Trophoblast cell (in vitro differentiated cells and primary cell): ENCODE results near the gene ERC1.
A peak's percentile ranks its signal among the peaks of the same experiment; 100 is the strongest.

Experiments
- DNase-seq, 2 donors: peaks; one replicate each; pipeline ENCODE4 v3.0.0-alpha.2; 2016
- H2AFZ ChIP-seq: 2 replicates; pipeline ENCODE4 v1.6.1; 2013; ENCODE audit warnings: low read length, moderate library complexity, mild to moderate bottlenecking; ENCODE audit not compliant: insufficient read depth, poor library complexity
- H2AK5ac ChIP-seq: 2 replicates; pipeline ENCODE4 v1.6.1; 2013; ENCODE audit warnings: mild to moderate bottlenecking, low read length
- H2BK120ac ChIP-seq: 2 replicates; pipeline ENCODE4 v1.6.1; 2013; ENCODE audit warnings: low read length, mild to moderate bottlenecking, moderate library complexity; ENCODE audit not compliant: insufficient read depth, poor library complexity
- H2BK12ac ChIP-seq: 2 replicates; pipeline ENCODE4 v1.6.1; 2013; ENCODE audit warnings: mild to moderate bottlenecking, low read length, moderate library complexity
- H2BK5ac ChIP-seq: 2 replicates; pipeline ENCODE4 v1.6.1; 2013; ENCODE audit warnings: low read length, low read depth, moderate library complexity, mild to moderate bottlenecking; ENCODE audit not compliant: poor library complexity
- H3K14ac ChIP-seq: 2 replicates; pipeline ENCODE4 v1.6.1; 2013; ENCODE audit warnings: mild to moderate bottlenecking, low read length
- H3K18ac ChIP-seq: 2 replicates; pipeline ENCODE4 v1.6.1; 2013; ENCODE audit warnings: mild to moderate bottlenecking, low read length
- H3K23ac ChIP-seq: 2 replicates; pipeline ENCODE4 v1.6.1; 2013; ENCODE audit warnings: low read length
- H3K27ac ChIP-seq: 2 replicates; pipeline ENCODE4 v1.5.1; 2013; ENCODE audit warnings: low read depth, mild to moderate bottlenecking, inconsistent platforms, low read length, moderate library complexity
- H3K27me3 ChIP-seq: 2 replicates; pipeline ENCODE4 v1.6.1; 2013; ENCODE audit warnings: inconsistent platforms, mild to moderate bottlenecking, low read length, moderate library complexity; ENCODE audit not compliant: insufficient read depth
- H3K36me3 ChIP-seq, 2 experiments: 1 replicate in 1 of 2; 2 replicates in 1 of 2; pipeline ENCODE4 v1.6.1; 2013; ENCODE audit warnings: low read length in 2 of 2, mild to moderate bottlenecking in 2 of 2, moderate library complexity in 1 of 2; ENCODE audit not compliant: insufficient read depth in 2 of 2, control insufficient read depth in 1 of 2
- H3K4ac ChIP-seq: 2 replicates; pipeline ENCODE4 v1.6.1; 2013; ENCODE audit warnings: low read depth, mild to moderate bottlenecking, low read length, moderate library complexity
- H3K4me1 ChIP-seq, 2 experiments: 1 replicate in 1 of 2; 2 replicates in 1 of 2; pipeline ENCODE4 v1.6.1; 2013; ENCODE audit warnings: low read length in 2 of 2, mild to moderate bottlenecking in 2 of 2, moderate library complexity in 1 of 2; ENCODE audit not compliant: insufficient read depth in 2 of 2, control insufficient read depth in 1 of 2
- H3K4me2 ChIP-seq: 2 replicates; pipeline ENCODE4 v1.6.1; 2013; ENCODE audit warnings: inconsistent platforms, mild to moderate bottlenecking, low read length, moderate library complexity
- H3K4me3 ChIP-seq: 2 replicates; pipeline ENCODE4 v1.5.1; 2013; ENCODE audit warnings: mild to moderate bottlenecking, low read depth, low read length, inconsistent platforms
- H3K79me1 ChIP-seq: one replicate; pipeline ENCODE4 v1.6.1; 2013; ENCODE audit warnings: low read length
- H3K79me2 ChIP-seq: 2 replicates; pipeline ENCODE4 v1.6.1; 2013; ENCODE audit warnings: low read length, mild to moderate bottlenecking; ENCODE audit not compliant: control insufficient read depth, insufficient read depth, poor library complexity
- H3K9ac ChIP-seq: 2 replicates; pipeline ENCODE4 v1.6.1; 2013; ENCODE audit warnings: mild to moderate bottlenecking, low read length
- H3K9me3 ChIP-seq: 2 replicates; pipeline ENCODE4 v1.6.1; 2013; ENCODE audit warnings: low read depth, mild to moderate bottlenecking, control low read depth, inconsistent platforms, low read length; ENCODE audit not compliant: insufficient read depth
- H4K12ac ChIP-seq: 2 replicates; pipeline ENCODE4 v1.6.1; 2013; ENCODE audit warnings: low read depth, mild to moderate bottlenecking, low read length, moderate library complexity
- H4K8ac ChIP-seq: 2 replicates; pipeline ENCODE4 v1.6.1; 2013; ENCODE audit warnings: low read depth, mild to moderate bottlenecking, low read length, moderate library complexity
- H4K91ac ChIP-seq: one replicate; pipeline ENCODE4 v1.6.1; 2013; ENCODE audit warnings: low read depth, mild to moderate bottlenecking, low read length, moderate library complexity
- WGBS: extraction: QIAGEN DNeasy Blood & Tissue Kit; methylation state at CpG from one replicate; pipeline ENCODE4 v1.1.7; 2013; ENCODE audit warnings: missing lambda C conversion rate; ENCODE audit not compliant: insufficient read length, insufficient coverage; ENCODE audit errors: extremely low coverage; 5-methylcytosine and 5-hydroxymethylcytosine counted together

The ERC1 gene

DNA sequence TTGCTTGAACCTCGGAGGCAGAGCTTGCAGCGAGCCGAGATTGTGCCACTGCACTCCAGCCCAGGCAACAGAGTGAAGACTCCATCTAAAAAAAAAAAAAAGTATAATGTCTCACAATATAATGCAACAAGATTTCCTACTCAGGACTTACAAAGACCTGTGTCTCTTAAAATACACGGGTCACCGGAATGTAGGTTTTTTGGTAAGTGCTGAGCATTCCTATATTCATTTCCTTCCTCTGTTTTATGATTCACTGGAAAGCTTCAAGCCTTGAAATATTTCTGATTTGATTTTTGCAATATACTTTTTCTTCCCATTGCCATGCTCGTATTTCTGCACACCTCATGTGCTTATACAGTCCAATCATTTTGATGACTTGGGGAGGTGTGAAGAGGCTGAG, 357.6 kb downstream of the ERC1 start:
- no peak overlapping the region for H2AK5ac ChIP-seq
- no peak overlapping the region for H3K4ac ChIP-seq
- no peaks in the 10 kb centered on the region for H3K36me3 ChIP-seq

DNA sequence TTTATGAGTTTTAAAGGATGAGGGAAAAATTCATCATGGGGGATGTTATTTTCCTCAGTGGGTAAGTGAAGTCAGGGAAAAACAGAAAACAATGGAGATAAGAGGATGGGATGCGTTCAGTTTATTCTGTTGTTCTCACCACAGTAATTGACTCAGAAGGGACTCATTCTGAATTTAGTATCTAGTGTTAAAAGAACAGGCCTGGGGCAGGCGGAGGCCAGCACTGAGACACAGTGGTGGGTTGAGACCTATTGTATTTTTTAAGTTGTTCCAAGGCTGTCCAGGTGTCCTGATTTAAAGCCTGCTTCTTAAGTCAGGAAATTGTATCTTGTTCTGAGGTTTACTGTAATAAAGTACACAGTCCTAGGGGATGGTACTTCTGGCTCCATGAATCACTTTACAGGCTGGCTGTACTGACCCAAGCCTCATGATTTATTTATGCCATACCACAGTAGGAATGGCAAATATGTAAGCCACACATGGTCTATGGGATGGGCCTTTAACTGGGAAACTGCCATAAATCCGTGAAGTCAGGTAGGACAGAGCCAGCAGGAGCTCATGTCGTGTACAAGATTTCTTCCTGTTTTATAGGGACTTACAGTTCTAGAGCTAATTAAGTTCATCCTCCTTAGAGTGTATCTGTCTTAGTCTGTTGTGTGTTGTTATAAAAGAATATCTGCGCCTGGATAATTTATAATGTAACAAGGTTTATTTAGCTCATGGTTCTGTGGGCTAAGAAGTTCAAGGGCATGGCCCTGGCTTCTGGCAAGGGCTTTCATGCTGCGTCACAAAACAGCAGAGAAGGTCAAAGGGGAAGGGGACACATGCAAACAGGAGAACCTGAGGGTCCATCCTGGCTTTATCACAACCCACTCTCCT, 359.3 kb downstream of the ERC1 start:
- no CpG with 5 or more reads among the region's 6 CpGs for WGBS
- peaks cover 4 to 11% of the 10 kb centered on the region in 2 experiments for H3K4me1 ChIP-seq
- H4K12ac ChIP-seq = no peak overlapping the region
- no peak overlapping the region for H3K4me3 ChIP-seq
- H4K91ac ChIP-seq = no peak overlapping the region
- H3K4me2 ChIP-seq = no peak overlapping the region
- H3K9me3 ChIP-seq = no peaks in the 10 kb centered on the region
- H3K27ac ChIP-seq = peak overlapping the region; percentile 38
- no peak overlapping the region for H4K8ac ChIP-seq
- H2BK120ac ChIP-seq = peak overlapping the region; percentile 14
- no peak overlapping the region for H3K14ac ChIP-seq
- H3K36me3 ChIP-seq = no peaks in the 10 kb centered on the region
- peak in 1 of 2 donors; percentile 12 for DNase-seq
- H3K18ac ChIP-seq = no peak overlapping the region
- no peak overlapping the region for H3K23ac ChIP-seq
- no peak overlapping the region for H3K4ac ChIP-seq
- no peak overlapping the region for H3K9ac ChIP-seq
- H2BK5ac ChIP-seq = no peak overlapping the region
- H2BK12ac ChIP-seq = peak overlapping the region; percentile 15
- no peaks in the 10 kb centered on the region for H3K79me1 ChIP-seq
- no peaks in the 10 kb centered on the region for H3K79me2 ChIP-seq
- H2AK5ac ChIP-seq = no peak overlapping the region
- no peaks in the 10 kb centered on the region for H3K27me3 ChIP-seq
- H2AFZ ChIP-seq = no peak overlapping the region

More for the DNA sequence above, 357.6 kb downstream of the ERC1 start:
- Histone ChIP-seq H3K4me2 (no peak overlapping the region), H3K14ac (no peak overlapping the region), H2BK120ac (no peak overlapping the region), H3K4me1 (peaks cover 4 to 11% of the 10 kb centered on the region in 2 experiments), H4K91ac (no peak overlapping the region), H3K27ac (no peak overlapping the region), H3K4me3 (no peak overlapping the region), H3K27me3 (no peaks in the 10 kb centered on the region), H3K9ac (no peak overlapping the region), H3K79me1 (no peaks in the 10 kb centered on the region), H4K12ac (no peak overlapping the region), H2BK12ac (no peak overlapping the region), H2AFZ (no peak overlapping the region), H3K18ac (no peak overlapping the region), H4K8ac (no peak overlapping the region), H3K9me3 (no peaks in the 10 kb centered on the region), H3K79me2 (no peaks in the 10 kb centered on the region), H3K23ac (no peak overlapping the region), H2BK5ac (no peak overlapping the region)
- WGBS = no CpG with 5 or more reads among the region's 6 CpGs
- DNase-seq = no peak

DNA sequence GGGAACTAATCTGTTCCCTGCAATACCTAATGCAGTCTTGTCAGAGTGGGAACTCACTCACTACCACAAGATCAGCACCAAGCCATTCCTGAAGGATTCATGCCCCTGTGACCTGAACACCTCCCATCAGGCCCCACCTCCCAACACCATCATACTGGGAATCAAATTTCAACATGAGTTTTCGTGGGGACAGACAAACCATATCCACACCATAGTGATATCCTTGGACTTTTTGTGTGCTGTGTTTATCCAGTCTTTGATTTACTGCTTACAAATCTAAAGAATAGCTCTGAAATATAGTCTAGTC, 359.9 kb downstream of the ERC1 start:
- Histone ChIP-seq H3K27me3 (no peaks in the 10 kb centered on the region), H3K9ac (no peak overlapping the region), H3K9me3 (no peaks in the 10 kb centered on the region), H3K79me2 (no peaks in the 10 kb centered on the region), H3K27ac (peak overlapping the region; percentile 38), H2AK5ac (no peak overlapping the region), H4K8ac (no peak overlapping the region), H2BK12ac (peak overlapping the region; percentile 15), H2BK5ac (no peak overlapping the region), H2AFZ (no peak overlapping the region), H2BK120ac (peak overlapping the region; percentile 14), H3K4me3 (no peak overlapping the region), H3K4me1 (peaks cover 4 to 15% of the 10 kb centered on the region in 2 experiments), H3K18ac (no peak overlapping the region), H3K4ac (no peak overlapping the region), H3K4me2 (no peak overlapping the region), H3K14ac (no peak overlapping the region), H3K79me1 (peaks cover 3% of the 10 kb centered on the region), H4K12ac (no peak overlapping the region), H4K91ac (no peak overlapping the region), H3K36me3 (no peaks in the 10 kb centered on the region), H3K23ac (no peak overlapping the region)
- no CpG with 5 or more reads among the region's 1 CpG for WGBS
- DNase-seq = no peak

DNA sequence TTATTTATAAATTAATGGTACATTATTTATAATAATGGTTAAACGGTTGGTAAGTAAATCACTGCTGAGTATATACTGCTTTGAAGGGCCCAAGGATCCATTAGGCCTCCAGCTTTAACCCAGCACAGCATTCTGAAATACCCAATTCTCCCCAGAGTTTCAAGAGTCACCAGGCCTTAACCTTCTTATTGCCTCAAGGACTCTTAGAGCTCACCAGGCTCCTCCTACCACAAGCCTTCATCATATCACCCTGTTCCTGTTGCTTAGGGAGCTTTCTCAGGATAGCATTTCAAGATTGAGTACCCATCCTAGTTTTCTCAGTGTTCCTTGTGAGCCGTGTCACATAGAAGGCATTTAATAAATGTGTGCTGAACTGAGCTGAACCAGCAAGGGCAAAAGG, 360.9 kb downstream of the ERC1 start:
- no peaks in the 10 kb centered on the region for H3K79me2 ChIP-seq
- H2AFZ ChIP-seq = no peak overlapping the region
- H3K18ac ChIP-seq = no peak overlapping the region
- WGBS = no CpG with 5 or more reads among the region's 2 CpGs
- H3K27me3 ChIP-seq = no peaks in the 10 kb centered on the region
- no peak overlapping the region for H4K12ac ChIP-seq
- no peak overlapping the region for H3K23ac ChIP-seq
- no peak overlapping the region for H4K91ac ChIP-seq
- no peak overlapping the region for H3K4me3 ChIP-seq
- no peak overlapping the region for H3K4ac ChIP-seq
- H3K79me1 ChIP-seq = peaks cover 3% of the 10 kb centered on the region
- no peak overlapping the region for H2BK5ac ChIP-seq
- no peaks in the 10 kb centered on the region for H3K9me3 ChIP-seq
- H3K4me2 ChIP-seq = no peak overlapping the region
- no peak overlapping the region for H2AK5ac ChIP-seq
- no peaks in the 10 kb centered on the region for H3K36me3 ChIP-seq
- H2BK12ac ChIP-seq = no peak overlapping the region
- peaks cover 4 to 18% of the 10 kb centered on the region in 2 experiments for H3K4me1 ChIP-seq
- DNase-seq = no peak
- no peak overlapping the region for H3K9ac ChIP-seq
- no peak overlapping the region for H3K14ac ChIP-seq
- H2BK120ac ChIP-seq = no peak overlapping the region
- no peak overlapping the region for H4K8ac ChIP-seq
- H3K27ac ChIP-seq = no peak overlapping the region
